GM21390 (cell line): ENCODE data around the gene STAC.

Source experiments
- ATAC-seq: cut with Tn5 transposase; IDR thresholded peaks from one replicate; pipeline ENCODE4 v1.9.1; 2021; ENCODE audit not compliant: unreplicated experiment

Gene STAC, protein sequence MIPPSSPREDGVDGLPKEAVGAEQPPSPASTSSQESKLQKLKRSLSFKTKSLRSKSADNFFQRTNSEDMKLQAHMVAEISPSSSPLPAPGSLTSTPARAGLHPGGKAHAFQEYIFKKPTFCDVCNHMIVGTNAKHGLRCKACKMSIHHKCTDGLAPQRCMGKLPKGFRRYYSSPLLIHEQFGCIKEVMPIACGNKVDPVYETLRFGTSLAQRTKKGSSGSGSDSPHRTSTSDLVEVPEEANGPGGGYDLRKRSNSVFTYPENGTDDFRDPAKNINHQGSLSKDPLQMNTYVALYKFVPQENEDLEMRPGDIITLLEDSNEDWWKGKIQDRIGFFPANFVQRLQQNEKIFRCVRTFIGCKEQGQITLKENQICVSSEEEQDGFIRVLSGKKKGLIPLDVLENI

DNA sequence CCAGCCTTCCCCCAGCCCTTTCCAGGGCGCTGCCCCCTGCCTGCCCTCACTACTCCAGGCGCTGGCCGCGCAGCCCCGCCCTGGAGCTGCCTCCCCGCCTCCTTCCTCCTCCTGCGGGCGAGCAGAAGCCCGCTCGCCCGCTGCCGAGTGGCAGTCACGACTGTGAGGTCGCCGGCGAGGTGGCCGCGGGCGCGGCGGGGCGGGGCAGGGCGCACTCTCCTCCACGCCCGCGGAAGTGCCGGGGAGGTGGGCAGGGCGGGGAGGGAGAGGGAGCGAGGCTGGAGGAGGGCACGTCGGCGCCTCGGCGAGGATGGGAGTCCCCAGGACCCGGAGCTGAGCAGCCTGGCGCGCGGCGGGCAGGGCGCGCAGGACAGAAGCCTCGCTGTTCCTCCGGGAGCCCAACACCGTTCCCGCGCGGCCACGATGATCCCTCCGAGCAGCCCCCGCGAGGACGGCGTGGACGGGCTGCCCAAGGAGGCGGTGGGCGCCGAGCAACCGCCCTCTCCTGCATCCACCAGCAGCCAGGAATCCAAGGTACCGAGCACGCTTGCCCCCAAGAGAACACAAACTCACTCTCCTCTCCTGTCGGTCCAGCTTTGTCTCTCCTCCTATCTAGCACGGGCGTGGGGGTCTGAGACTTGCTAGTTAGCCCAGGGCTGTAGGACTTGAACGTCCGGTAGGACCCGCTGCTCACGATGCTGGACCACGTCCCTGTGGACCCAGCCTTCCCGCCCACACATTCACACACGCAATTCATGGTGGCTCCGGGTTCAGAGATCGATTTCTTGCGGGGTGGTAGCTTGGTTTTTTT is at the start of gene STAC:
Gene STAC (plus strand): TSS at position 284 of the 811 bp plus-strand sequence. CDS start 140 bp downstream, at position 424.
- ATAC-seq = peak; percentile 60

DNA sequence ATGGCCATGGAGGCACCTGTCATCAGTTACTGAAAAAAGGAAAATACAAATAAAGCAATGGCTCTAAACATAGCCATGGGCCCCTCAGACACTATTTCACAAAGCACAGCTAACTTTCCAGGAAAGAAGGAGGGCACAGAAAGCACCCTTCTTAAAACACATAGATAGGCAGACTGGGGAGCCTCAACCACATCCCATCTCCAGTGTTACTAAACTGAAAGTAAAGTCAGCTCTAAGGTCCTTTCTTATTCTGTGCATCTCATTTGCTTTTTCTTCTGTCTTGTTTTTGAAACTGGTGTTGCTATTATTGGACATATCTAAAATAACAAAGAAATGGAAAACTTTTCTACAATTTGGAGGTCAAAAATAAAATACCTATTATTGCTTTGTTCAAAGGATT is 48.2 kb upstream of the STAC start:
- ATAC-seq = no peak

- no peak for ATAC-seq
Observed at GRCh38 chr3:36362216-36362615, 18.1 kb upstream of the STAC start.

DNA sequence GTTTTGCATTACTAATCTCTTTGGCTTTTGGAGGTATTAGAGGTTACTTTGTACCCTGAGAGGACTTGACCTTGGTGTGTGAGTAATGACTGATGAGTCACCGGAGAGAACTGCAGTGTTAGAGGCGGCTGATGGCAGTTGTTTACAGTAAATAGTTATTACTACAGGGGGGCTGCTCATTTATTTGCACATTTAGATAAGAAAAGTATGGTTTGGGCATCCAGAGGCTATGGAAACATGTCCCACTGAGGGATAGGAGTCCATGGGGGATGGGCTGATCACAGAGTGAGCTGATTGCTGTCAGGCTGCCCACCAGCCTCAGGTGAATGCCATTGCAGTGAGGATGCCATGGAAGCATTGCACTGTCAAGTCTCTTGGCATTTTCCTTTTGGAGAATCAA is 17.3 kb upstream of the STAC start:
- ATAC-seq = no peak

- no peak for ATAC-seq
Observed at GRCh38 chr3:36364260-36364659, 16.0 kb upstream of the STAC start.

GRCh38 chr3:36365829-36366228 is 14.5 kb upstream of the STAC start:
- ATAC-seq = no peak

DNA sequence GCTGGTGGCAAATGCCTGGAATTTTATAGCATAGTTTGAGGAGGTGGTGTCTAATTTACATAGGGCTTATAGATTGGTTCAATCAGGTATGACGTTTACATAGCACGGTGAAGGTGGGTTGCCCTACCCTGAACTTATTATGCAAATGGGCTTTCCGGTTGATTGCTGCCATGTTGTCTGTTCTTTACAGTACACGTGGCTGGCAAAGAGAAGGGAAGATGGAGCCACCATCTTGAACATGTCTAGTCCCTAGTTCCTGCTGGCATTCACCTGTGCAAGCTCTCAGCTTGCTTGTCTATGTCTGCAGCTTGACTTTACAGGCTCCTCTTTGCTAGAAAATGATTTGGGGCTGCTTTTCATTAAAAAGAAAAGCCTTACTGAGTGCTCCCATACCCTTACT is 14.0 kb upstream of the STAC start:
- no peak for ATAC-seq

DNA sequence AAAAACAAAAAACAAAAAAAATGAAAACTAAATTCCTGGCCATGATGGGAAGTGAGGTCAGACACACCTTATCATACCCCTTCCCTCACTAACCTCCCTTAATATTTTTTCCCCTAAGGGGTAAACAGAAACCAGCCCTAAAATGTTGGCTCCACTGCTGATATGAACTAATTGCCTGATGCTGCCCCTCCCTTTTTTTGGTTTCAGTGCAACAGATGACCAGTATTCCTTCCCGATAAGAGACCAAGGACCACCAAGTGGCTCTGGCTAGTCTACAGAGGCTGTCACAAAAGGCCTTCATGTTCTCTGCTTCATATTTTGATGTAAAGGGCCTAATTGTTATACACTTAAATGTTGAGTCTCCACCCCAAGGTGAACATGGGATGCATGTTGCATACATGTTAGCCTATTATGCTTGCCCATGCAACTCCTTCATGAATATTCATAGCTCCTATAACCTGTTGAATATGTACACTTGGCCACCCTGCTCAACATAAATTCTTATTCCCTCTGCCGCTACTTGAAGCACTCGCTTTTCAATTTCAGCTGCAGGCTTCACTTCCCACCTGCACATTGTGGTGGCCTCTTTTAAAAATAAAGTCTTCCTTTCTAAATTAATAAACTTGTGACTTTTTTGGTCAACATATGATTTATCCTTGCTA is 12.3 kb upstream of the STAC start:
- ATAC-seq = no peak

DNA sequence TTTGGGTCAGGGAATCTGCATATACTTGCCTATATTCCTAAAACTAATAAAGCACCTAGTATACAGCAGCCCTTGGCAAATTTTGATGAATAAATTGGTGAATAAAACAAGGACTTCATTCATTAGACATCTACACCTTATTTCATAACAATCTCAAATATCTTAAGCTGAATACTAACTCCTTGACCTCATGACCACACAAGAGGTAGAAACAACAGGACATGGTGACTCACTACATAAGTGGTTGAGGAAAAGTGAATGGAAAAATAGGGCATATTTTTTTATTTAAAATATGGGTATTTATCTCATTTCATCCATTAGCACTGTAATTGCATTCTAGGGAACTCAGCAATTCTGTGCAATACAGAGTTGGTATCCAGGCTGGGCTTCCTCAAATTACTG is 7.8 kb upstream of the STAC start:
- ATAC-seq = no peak

DNA sequence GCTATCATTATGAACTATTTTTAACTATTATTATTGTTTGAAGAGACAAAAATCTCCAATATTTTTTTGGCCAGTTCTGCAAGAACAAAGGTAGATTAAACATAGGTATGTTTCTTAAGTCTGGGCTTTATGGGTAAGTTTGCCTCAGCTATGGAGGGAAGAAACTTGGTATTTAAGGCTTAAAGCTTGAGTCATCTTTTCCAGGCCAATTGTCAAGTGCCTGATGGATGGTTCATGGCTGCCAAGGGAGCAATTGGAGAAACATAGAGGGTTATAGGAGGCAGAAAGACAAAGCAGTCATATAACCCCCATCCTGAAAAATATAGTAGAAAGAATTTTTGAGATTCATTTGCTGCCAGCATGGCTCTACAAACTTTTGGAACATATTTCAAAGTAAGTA is 7.2 kb upstream of the STAC start:
- ATAC-seq = no peak

DNA sequence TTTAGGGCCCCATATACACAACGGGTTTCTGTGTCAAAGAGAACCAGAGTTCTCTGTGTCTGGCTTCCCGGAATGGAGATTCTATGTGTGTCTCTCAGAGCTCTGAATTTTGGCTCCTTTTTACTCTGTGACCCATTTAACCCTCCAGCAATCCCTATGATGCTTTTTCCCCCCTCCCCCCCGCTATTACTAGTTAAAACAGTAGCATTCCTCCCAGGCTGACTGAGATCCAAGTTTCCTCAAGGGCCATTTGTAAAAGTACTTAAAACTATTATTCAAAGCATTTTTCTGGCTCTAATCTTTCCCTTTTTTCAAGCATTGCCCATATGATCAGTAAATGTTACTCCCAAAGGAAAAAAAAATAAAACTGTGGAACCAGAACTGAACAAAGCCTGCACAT is 6.6 kb upstream of the STAC start:
- ATAC-seq = no peak

DNA sequence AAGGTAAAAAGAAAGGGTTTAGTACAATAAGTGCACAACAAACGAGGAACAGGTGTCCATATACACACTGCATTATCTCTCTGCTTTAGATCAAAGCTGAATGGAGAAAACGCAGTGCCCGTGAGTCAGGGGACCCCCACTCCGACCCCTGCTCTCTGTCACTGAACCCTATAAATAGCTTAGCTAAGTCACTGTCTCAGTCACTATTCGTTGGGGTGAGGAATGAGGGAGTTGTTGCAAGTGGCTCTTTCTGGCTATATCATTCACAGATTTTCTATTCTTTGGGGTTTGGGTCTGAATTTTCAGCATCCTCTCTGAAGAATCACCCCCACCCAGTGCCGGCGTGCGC is 458 bp upstream of the STAC start:
- no peak for ATAC-seq

- ATAC-seq = no peak
Observed at GRCh38 chr3:36381311-36381956, 1.1 kb downstream of the STAC start.

GRCh38 chr3:36393563-36393962 is 13.3 kb downstream of the STAC start:
- no peak for ATAC-seq

DNA sequence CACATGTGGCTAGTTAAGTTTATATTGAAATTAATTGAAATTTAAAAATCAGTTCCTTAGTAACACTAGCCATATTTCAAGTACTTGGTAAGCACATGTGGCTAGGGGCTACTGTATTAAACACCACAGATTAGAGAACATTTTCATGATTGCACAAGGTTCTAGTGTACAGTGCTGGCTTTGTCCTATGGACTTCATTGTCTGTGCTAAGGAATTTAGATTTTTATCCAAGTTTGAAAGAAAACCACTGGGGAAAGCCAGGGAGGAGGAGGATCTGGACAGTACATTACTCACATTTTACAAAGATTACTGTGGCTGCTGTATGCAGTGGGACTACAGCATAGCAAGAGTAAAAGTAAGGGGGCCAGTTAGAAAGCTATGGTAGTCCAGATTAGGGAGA is 13.9 kb downstream of the STAC start:
- no peak for ATAC-seq

GRCh38 chr3:36397841-36398240 is 17.5 kb downstream of the STAC start:
- ATAC-seq = no peak

GRCh38 chr3:36399933-36400332 is 19.6 kb downstream of the STAC start:
- ATAC-seq = no peak

GRCh38 chr3:36401056-36401455 is 20.8 kb downstream of the STAC start:
- ATAC-seq = no peak

DNA sequence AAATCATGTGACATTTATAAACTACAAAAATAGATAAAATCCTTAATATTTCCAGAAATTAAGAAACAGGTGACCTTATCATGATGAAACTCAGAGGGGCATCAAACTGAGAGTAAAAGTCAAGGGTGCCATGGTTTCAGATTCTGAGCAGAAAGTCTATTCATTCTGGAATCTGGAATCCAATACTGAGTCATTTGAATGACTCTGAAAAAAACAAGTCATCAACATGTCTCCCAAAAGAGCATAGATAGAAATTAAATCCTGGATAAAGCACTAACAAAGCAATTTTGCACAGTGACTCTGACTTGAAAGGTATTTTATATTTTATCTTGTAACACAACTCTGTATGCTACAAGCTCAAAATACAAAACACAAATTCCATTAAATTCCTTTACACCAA is 23.4 kb downstream of the STAC start:
- no peak for ATAC-seq

DNA sequence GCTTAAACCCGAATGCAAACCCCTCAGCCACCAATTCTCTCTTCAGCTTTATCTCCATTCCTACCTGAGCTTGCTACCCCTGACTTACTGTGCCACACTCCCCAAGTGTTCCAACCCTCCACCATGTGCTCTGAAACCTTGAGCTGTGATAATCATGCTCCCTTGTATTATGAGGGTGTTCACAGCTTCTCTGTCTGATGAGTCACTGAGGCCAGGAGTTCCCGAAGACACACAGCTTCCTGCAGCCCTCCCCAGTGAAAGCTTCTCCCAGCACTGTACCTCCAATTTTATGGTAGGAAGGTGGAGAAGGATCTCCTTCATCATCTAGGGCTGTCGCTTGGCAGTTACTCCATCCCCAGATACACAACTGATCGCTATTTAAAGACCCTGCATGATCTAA is 24.9 kb downstream of the STAC start:
- ATAC-seq = no peak

GRCh38 chr3:36408146-36408545 is 27.8 kb downstream of the STAC start:
- ATAC-seq = no peak
